DMS79 treated with DMSO at 0.1 percent for 48 hours (cell line): ENCODE results near the gene KDM3B.
A peak's percentile ranks its signal among the peaks of the same experiment; 100 is the strongest.
"Not testable (repeated sequence)": the region's sequence is repeated elsewhere in the genome, so short reads cannot be mapped to it uniquely, and the experiment has no call there.

Experiments
- DNase-seq: peaks from one replicate; lab custom pipeline; 2025; lab: John Stamatoyannopoulos, UW

Gene KDM3B

GRCh38 chr5:138352071-138352721 is at the start of gene KDM3B:
TSS of gene KDM3B (plus strand) at chr5:138352685. CDS start at chr5:138352796, 111 bp downstream.
- peak; percentile 10 for DNase-seq

GRCh38 chr5:138303372-138303771 is 49.1 kb upstream of the KDM3B start:
- no peak for DNase-seq

GRCh38 chr5:138305797-138306196 is 46.7 kb upstream of the KDM3B start:
- DNase-seq = peak; percentile 37

GRCh38 chr5:138315751-138316278 is 36.7 kb upstream of the KDM3B start:
- DNase-seq = no peak

- no peak for DNase-seq
Measured at GRCh38 chr5:138316355-138316754, 36.1 kb upstream of the KDM3B start.

GRCh38 chr5:138318211-138318610 is 34.3 kb upstream of the KDM3B start:
- DNase-seq = not testable (repeated sequence)

- no peak for DNase-seq
Measured at GRCh38 chr5:138330813-138331448, 21.6 kb upstream of the KDM3B start.

- peak; percentile 88 for DNase-seq
Measured at GRCh38 chr5:138331449-138332368, 20.8 kb upstream of the KDM3B start, which contains the start of gene CDC25C. TSS of gene CDC25C (minus strand) at chr5:138331804. CDS start at chr5:138331180, 624 bp downstream.

GRCh38 chr5:138334867-138335447 is 17.5 kb upstream of the KDM3B start:
- DNase-seq = no peak

GRCh38 chr5:138336952-138337684 is 15.4 kb upstream of the KDM3B start:
- DNase-seq = no peak

GRCh38 chr5:138337685-138338410 is 14.6 kb upstream of the KDM3B start, which contains the start of gene FAM53C:
TSS of gene FAM53C (plus strand) at chr5:138338266. CDS start at chr5:138341336, 3,070 bp downstream.
- peak; percentile 74 for DNase-seq

- DNase-seq = no peak
Measured at GRCh38 chr5:138338411-138339090, 13.9 kb upstream of the KDM3B start.

- DNase-seq = no peak
Measured at GRCh38 chr5:138339091-138339456, 13.4 kb upstream of the KDM3B start.

- no peak for DNase-seq
Measured at GRCh38 chr5:138339464-138339863, 13.0 kb upstream of the KDM3B start.

GRCh38 chr5:138340008-138340407 is 12.5 kb upstream of the KDM3B start:
- DNase-seq = no peak

- DNase-seq = no peak
Measured at GRCh38 chr5:138344887-138345622, 7.4 kb upstream of the KDM3B start.

- DNase-seq = no peak
Measured at GRCh38 chr5:138346889-138347288, 5.6 kb upstream of the KDM3B start.

- no peak for DNase-seq
Measured at GRCh38 chr5:138349852-138350562, 2.5 kb upstream of the KDM3B start.

GRCh38 chr5:138350563-138350890 is 2.0 kb upstream of the KDM3B start:
- DNase-seq = no peak
